MM.1S (cell line): Measurements from ENCODE around the gene DHPS.
"Not testable (repeated sequence)": the region's sequence is repeated elsewhere in the genome, so short reads cannot be mapped to it uniquely, and the experiment has no call there.

Source experiments
- DNase-seq: peaks from one replicate; pipeline ENCODE4 v3.0.0-alpha.2; 2015
- H2AFZ ChIP-seq: fragments of 300-600 bp; sonication (generic); 2 replicates; pipeline ENCODE4 v1.6.0; 2016; ENCODE audit warnings: antibody characterized with exemption, low read length
- H3F3A ChIP-seq: fragments of 300-600 bp; sonication (generic); 2 replicates; pipeline ENCODE4 v1.6.1; 2016; ENCODE audit warnings: mild to moderate bottlenecking, antibody characterized with exemption, low read length, moderate library complexity, mixed read lengths; ENCODE audit not compliant: insufficient read depth
- H3K27ac ChIP-seq: fragments of 300-600 bp; sonication (generic); 2 replicates; pipeline ENCODE4 v1.5.1; 2016; ENCODE audit warnings: mild to moderate bottlenecking, low read length
- H3K27me3 ChIP-seq: fragments of 300-600 bp; sonication (generic); replicated peaks from 2 replicates; pipeline ENCODE4 v1.6.0; 2016; ENCODE audit warnings: low read length; ENCODE audit not compliant: insufficient read depth
- H3K36me3 ChIP-seq: fragments of 300-600 bp; sonication (generic); replicated peaks from 2 replicates; pipeline ENCODE4 v1.6.1; 2016; ENCODE audit warnings: mild to moderate bottlenecking, low read length, mixed read lengths; ENCODE audit not compliant: insufficient read depth
- H3K4me1 ChIP-seq: fragments of 300-600 bp; sonication (generic); 2 replicates; pipeline ENCODE4 v1.6.1; 2016; ENCODE audit warnings: low read length, mixed read lengths
- H3K4me2 ChIP-seq: fragments of 300-600 bp; sonication (generic); 2 replicates; pipeline ENCODE4 v1.6.0; 2016; ENCODE audit warnings: low read depth, low read length
- H3K4me3 ChIP-seq: fragments of 300-600 bp; sonication (generic); 2 replicates; pipeline ENCODE4 v1.5.1; 2016; ENCODE audit warnings: low read length, mixed read lengths
- H3K79me2 ChIP-seq: fragments of 300-600 bp; sonication (generic); 2 replicates; pipeline ENCODE4 v1.6.1; 2016; ENCODE audit warnings: mixed run types, low read length, mixed read lengths
- H3K9ac ChIP-seq: fragments of 300-600 bp; sonication (generic); 2 replicates; pipeline ENCODE4 v1.6.1; 2016; ENCODE audit warnings: low read length, mixed read lengths
- H3K9me2 ChIP-seq: fragments of 300-600 bp; sonication (generic); replicated peaks from 2 replicates; pipeline ENCODE4 v1.6.1; 2016; ENCODE audit warnings: mild to moderate bottlenecking, low read length, mixed read lengths; ENCODE audit not compliant: insufficient read depth
- H3K9me3 ChIP-seq: fragments of 300-600 bp; sonication (generic); replicated peaks from 2 replicates; pipeline ENCODE4 v1.6.1; 2016; ENCODE audit warnings: mild to moderate bottlenecking, low read length, mixed read lengths; ENCODE audit not compliant: insufficient read depth
- H4K20me1 ChIP-seq: fragments of 300-600 bp; sonication (generic); 2 replicates; pipeline ENCODE4 v1.6.1; 2016; ENCODE audit warnings: mild to moderate bottlenecking, low read length, moderate library complexity, mixed read lengths; ENCODE audit not compliant: insufficient read depth
- EZH2 ChIP-seq: fragments of 300-600 bp; sonication (generic); optimal IDR thresholded peaks from 2 replicates; pipeline ENCODE3; 2017; ENCODE audit warnings: low read depth, mild to moderate bottlenecking, antibody characterized with exemption, low read length, mixed read lengths
- EZH2phosphoT487 ChIP-seq: fragments of 300-600 bp; sonication (generic); IDR thresholded peaks from 2 replicates; pipeline ENCODE4 v1.6.1; 2018; ENCODE audit warnings: antibody characterized with exemption, low read length
- TF ChIP-seq, protein P1 (sequence below): fragments of 300-600 bp; sonication (generic); IDR thresholded peaks from 2 replicates; pipeline ENCODE4 v1.5.1; 2016; ENCODE audit warnings: antibody characterized with exemption, low read length, mixed read lengths

DHPS gene

GRCh38 chr19:12647490-12648071 is 34.1 kb downstream of the DHPS start:
- H3K4me2 ChIP-seq: no peak overlapping the region
- no peaks in the 10 kb centered on the region for H3K9me3 ChIP-seq
- no peak overlapping the region for H3K9ac ChIP-seq
- H3K4me3 ChIP-seq: no peak overlapping the region
- TF ChIP-seq, protein P1, sequence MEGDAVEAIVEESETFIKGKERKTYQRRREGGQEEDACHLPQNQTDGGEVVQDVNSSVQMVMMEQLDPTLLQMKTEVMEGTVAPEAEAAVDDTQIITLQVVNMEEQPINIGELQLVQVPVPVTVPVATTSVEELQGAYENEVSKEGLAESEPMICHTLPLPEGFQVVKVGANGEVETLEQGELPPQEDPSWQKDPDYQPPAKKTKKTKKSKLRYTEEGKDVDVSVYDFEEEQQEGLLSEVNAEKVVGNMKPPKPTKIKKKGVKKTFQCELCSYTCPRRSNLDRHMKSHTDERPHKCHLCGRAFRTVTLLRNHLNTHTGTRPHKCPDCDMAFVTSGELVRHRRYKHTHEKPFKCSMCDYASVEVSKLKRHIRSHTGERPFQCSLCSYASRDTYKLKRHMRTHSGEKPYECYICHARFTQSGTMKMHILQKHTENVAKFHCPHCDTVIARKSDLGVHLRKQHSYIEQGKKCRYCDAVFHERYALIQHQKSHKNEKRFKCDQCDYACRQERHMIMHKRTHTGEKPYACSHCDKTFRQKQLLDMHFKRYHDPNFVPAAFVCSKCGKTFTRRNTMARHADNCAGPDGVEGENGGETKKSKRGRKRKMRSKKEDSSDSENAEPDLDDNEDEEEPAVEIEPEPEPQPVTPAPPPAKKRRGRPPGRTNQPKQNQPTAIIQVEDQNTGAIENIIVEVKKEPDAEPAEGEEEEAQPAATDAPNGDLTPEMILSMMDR: no peak
- TF ChIP-seq EZH2phosphoT487 (no peak), EZH2 (no peak)
- H2AFZ ChIP-seq: no peak overlapping the region
- no peaks in the 10 kb centered on the region for H3K9me2 ChIP-seq
- H3F3A ChIP-seq: no peaks in the 10 kb centered on the region
- H4K20me1 ChIP-seq: no peaks in the 10 kb centered on the region
- no peaks in the 10 kb centered on the region for H3K27me3 ChIP-seq
- no peaks in the 10 kb centered on the region for H3K36me3 ChIP-seq
- H3K4me1 ChIP-seq: no peaks in the 10 kb centered on the region
- no peak for DNase-seq
- no peak overlapping the region for H3K27ac ChIP-seq
- no peaks in the 10 kb centered on the region for H3K79me2 ChIP-seq

GRCh38 chr19:12647047-12647446 is 34.6 kb downstream of the DHPS start:
- Histone ChIP-seq H3K4me2 (no peak overlapping the region), H3K9ac (no peak overlapping the region), H3K4me3 (no peak overlapping the region), H3K27ac (no peak overlapping the region), H3K9me3 (no peaks in the 10 kb centered on the region), H3K36me3 (no peaks in the 10 kb centered on the region), H4K20me1 (no peaks in the 10 kb centered on the region), H3K79me2 (no peaks in the 10 kb centered on the region), H3K27me3 (no peaks in the 10 kb centered on the region), H2AFZ (no peak overlapping the region), H3K4me1 (no peaks in the 10 kb centered on the region), H3F3A (no peaks in the 10 kb centered on the region), H3K9me2 (no peaks in the 10 kb centered on the region)
- TF ChIP-seq, protein P1: no peak
- TF ChIP-seq EZH2phosphoT487 (no peak), EZH2 (no peak)
- DNase-seq: no peak

GRCh38 chr19:12646551-12646950 is 35.1 kb downstream of the DHPS start:
- Histone ChIP-seq H2AFZ (no peak overlapping the region), H3K9me3 (no peaks in the 10 kb centered on the region), H3K27me3 (no peaks in the 10 kb centered on the region), H3K4me3 (no peak overlapping the region), H3K4me1 (no peaks in the 10 kb centered on the region), H3K9ac (no peak overlapping the region), H3K4me2 (no peak overlapping the region), H3K79me2 (no peaks in the 10 kb centered on the region), H3F3A (no peaks in the 10 kb centered on the region), H3K36me3 (no peaks in the 10 kb centered on the region), H3K9me2 (no peaks in the 10 kb centered on the region), H3K27ac (no peak overlapping the region), H4K20me1 (no peaks in the 10 kb centered on the region)
- no peak for DNase-seq
- TF ChIP-seq EZH2: no peak
- TF ChIP-seq, protein P1: no peak

GRCh38 chr19:12643716-12644115 is 38.0 kb downstream of the DHPS start:
- not testable (repeated sequence) for DNase-seq, H3K4me1 ChIP-seq, H3F3A ChIP-seq, H3K9me2 ChIP-seq, H3K4me3 ChIP-seq, H3K27ac ChIP-seq, H3K9me3 ChIP-seq, H2AFZ ChIP-seq, H3K36me3 ChIP-seq, H4K20me1 ChIP-seq, H3K27me3 ChIP-seq, H3K79me2 ChIP-seq, H3K4me2 ChIP-seq, H3K9ac ChIP-seq
